ENCODE results near the gene ZMIZ1. TPM values are rescaled to one million over a fixed set of nuclear protein-coding genes. Genes with fewer than 3 reads are reported as not detected.

ZMIZ1 gene
- polyA plus RNA-seq, 2 of the 4 experiments (the other 2 are of a cell fraction) = 8.1 to 30.3 TPM

- 78% methylated on average over 12 of the region's 12 CpGs for WGBS (ENCODE audit: missing lambda C conversion rate)
- TF ChIP-seq NFE2L2 (conservative IDR thresholded peaks at IDR 0.05; ENCODE audit: low read length) (no peak), RAD21 (conservative IDR thresholded peaks at IDR 0.05 in 1 of 2, IDR thresholded peaks at IDR 0.05 in 1 of 2) (0 out of 5 replicates have a peak, but pooled peaks of 1 of the 2 experiments have one; percentile 12)
- H3K4me2 ChIP-seq = no peak overlapping the region
- ATAC-seq = peak; percentile 46 to 79; a peak in 3 of 6 replicates
- peaks cover 15% of the 10 kb centered on the region for H3K4me1 ChIP-seq
- CTCF ChIA-PET = interaction anchor here (1.0 to 1.5 kb wide), 5 partner anchors 12 to 145 kb away, joined by 3 to 5 read pairs (median 4); no protein-coding TSS in a partner anchor
- H3K27ac ChIP-seq = peak overlapping the region in 1 of 2 experiments; percentile 29; a peak in 1 of 6 replicates
- H3K9me3 ChIP-seq = no peaks in the 10 kb centered on the region
- H3K4me3 ChIP-seq = no peak overlapping the region
- FAIRE-seq = no peak
- DNase-seq (ENCODE audit: low read depth in 1 of 2, low spot score in 1 of 2) = peak; percentile 36 to 60
- POLR2A ChIA-PET = no interaction called here
Measured at GRCh38 chr10:79052291-79053080, 16.3 kb upstream of the ZMIZ1 start.

- H3K4me3 ChIP-seq = no peak overlapping the region
- no peak for DNase-seq (ENCODE audit: low read depth in 1 of 2, low spot score in 1 of 2)
- 87% methylated on average over 4 of the region's 4 CpGs for WGBS (ENCODE audit: missing lambda C conversion rate)
- H3K4me1 ChIP-seq = peaks cover 12% of the 10 kb centered on the region
- peak overlapping the region in 1 of 2 experiments; percentile 29; a peak in 1 of 6 replicates for H3K27ac ChIP-seq
- ChIA-PET CTCF (interaction anchor here (1.3 to 1.5 kb wide), 2 partner anchors 13 to 142 kb away, joined by 4 to 5 read pairs; no protein-coding TSS in a partner anchor), POLR2A (no interaction called here)
- no peak overlapping the region for H3K4me2 ChIP-seq
- no peak for ATAC-seq
- H3K9me3 ChIP-seq = no peaks in the 10 kb centered on the region
- no peak for FAIRE-seq
- TF ChIP-seq GATA3 (IDR thresholded peaks at IDR 0.05; ENCODE audit: borderline replicate concordance) (no peak), EHF (CRISPR knock-in tag; IDR thresholded peaks at IDR 0.05) (no peak), FOXS1 (CRISPR knock-in tag; IDR thresholded peaks at IDR 0.05) (no peak), RFX5 (IDR thresholded peaks at IDR 0.05) (no peak), ESRRA (IDR thresholded peaks at IDR 0.05; ENCODE audit: borderline replicate concordance, low read length) (no peak), RAD21 (conservative IDR thresholded peaks at IDR 0.05 in 1 of 2, IDR thresholded peaks at IDR 0.05 in 1 of 2) (no peak), JUN (IDR thresholded peaks at IDR 0.05) (no peak), MAFK (IDR thresholded peaks at IDR 0.05; ENCODE audit: partially characterized antibody) (no peak), TFCP2L1 (CRISPR knock-in tag; IDR thresholded peaks at IDR 0.05) (no peak)
Measured at GRCh38 chr10:79053081-79053434, 15.7 kb upstream of the ZMIZ1 start.

- no peak overlapping the region for H3K4me2 ChIP-seq
- no peak for TF ChIP-seq FOSB (CRISPR knock-in tag; IDR thresholded peaks at IDR 0.05)
- TF ChIP-seq EHMT2 (IDR thresholded peaks at IDR 0.05; ENCODE audit: low read depth) = no peak
- TF ChIP-seq MAZ (IDR thresholded peaks at IDR 0.05; ENCODE audit: borderline replicate concordance, low read depth, low read length) = no peak
- no peak for TF ChIP-seq BHLHE40 (IDR thresholded peaks at IDR 0.05; ENCODE audit: low read depth, low read length)
- TF ChIP-seq CTCF (IDR thresholded peaks at IDR 0.05) = no peak
- no peak for TF ChIP-seq TP53 (CRISPR knock-in tag; IDR thresholded peaks at IDR 0.05)
- TF ChIP-seq PBX3 (IDR thresholded peaks at IDR 0.05) = no peak
- TF ChIP-seq KDM5A (IDR thresholded peaks at IDR 0.05) = no peak
- TF ChIP-seq FOXS1 (CRISPR knock-in tag; IDR thresholded peaks at IDR 0.05) = no peak
- no peak for TF ChIP-seq NPAS2 (CRISPR knock-in tag; IDR thresholded peaks at IDR 0.05; ENCODE audit: borderline replicate concordance)
- no peak for TF ChIP-seq TFCP2L1 (CRISPR knock-in tag; IDR thresholded peaks at IDR 0.05)
- no peak for DNase-seq (ENCODE audit: low read depth in 1 of 2, low spot score in 1 of 2)
- no peaks in the 10 kb centered on the region for H3K9me3 ChIP-seq
- no peak for FAIRE-seq
- no peak overlapping the region for H3K27ac ChIP-seq
- WGBS (ENCODE audit: missing lambda C conversion rate) = 67% methylated on average over 7 of the region's 11 CpGs
- ChIA-PET CTCF (interaction anchor here (1.0 kb wide), 1 partner anchor 142 kb away, joined by 3 read pairs; no protein-coding TSS in a partner anchor), POLR2A (no interaction called here)
- H3K4me1 ChIP-seq = peaks cover 9% of the 10 kb centered on the region
- ATAC-seq = no peak
- no peak overlapping the region for H3K4me3 ChIP-seq
Measured at GRCh38 chr10:79053481-79054202, 15.1 kb upstream of the ZMIZ1 start.
